ENCODE data around the gene ZBTB7C. TPM values are rescaled to one million over a fixed set of nuclear protein-coding genes. Genes with fewer than 3 reads are reported as not detected.

The ZBTB7C gene
- total and polyA plus RNA-seq, 5 donors from 2014 or later = not detected

DNA sequence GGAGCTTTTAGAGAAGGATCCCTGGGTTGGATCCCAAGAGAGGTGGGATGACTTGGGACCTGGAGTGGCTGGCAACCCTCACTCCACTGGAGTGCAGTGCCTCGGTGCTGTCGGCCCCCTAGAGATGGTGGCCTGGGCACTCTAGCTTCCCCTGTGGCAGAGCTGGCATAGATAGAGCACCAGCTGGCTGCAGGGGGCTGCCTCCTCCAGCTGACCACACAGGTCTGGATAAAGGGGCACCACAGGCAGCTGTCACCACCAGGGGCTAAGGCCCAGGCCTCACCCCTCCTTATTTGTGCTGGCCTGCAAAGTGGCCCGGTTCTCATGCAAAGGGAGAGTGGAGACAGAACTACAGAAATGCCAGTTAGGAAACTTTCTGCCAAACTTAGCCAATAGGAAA is 74.3 kb downstream of the ZBTB7C start:
- no peak for ATAC-seq (ENCODE audit: low read depth in 2 of 2)

DNA sequence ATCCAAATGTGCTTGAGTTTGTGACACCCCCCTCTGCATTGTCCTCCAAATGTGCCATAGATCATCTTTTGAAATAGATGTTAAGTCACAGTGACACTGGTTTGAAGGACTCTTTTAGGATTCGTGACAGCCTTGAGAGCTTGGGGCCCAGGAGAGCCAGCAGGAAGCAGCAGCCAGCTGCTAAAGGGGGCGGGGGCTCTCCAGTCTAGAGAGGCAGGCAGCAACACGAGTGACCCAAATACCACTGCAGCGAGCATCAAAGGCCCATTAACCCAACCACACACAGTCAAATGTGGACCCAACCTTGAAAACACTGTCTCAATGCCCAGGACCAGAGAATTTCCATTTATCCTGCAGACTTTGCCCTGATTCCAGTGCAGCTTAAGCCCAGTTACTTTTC is 75.6 kb downstream of the ZBTB7C start:
- H3K4me1 ChIP-seq (ENCODE audit: control insufficient read depth, insufficient read depth, low read length, poor library complexity, severe bottlenecking) = no peaks in the 10 kb centered on the region
- Mint-ChIP-seq H3K9me3 (peaks cover 0 to 2% (median 0%) of the 10 kb centered on the region in 7 donors), H3K27me3 (peaks cover 6% of the 10 kb centered on the region), H3K4me1 (no peaks in the 10 kb centered on the region), H3K4me3 (no peak overlapping the region), H3K36me3 (no peaks in the 10 kb centered on the region), H3K27ac (no peak overlapping the region)
- H3K4me3 ChIP-seq (ENCODE audit: low read depth, low read length) = no peak overlapping the region
- no peaks in the 10 kb centered on the region for H3K27me3 ChIP-seq (ENCODE audit: control insufficient read depth, insufficient read depth, low read length)
- no peaks in the 10 kb centered on the region for H3K36me3 ChIP-seq (ENCODE audit: control insufficient read depth, insufficient read depth, low read length)
- H3K9me3 ChIP-seq (ENCODE audit: control insufficient read depth in 2 of 2, low read length in 2 of 2) = no peaks in the 10 kb centered on the region
- DNase-seq (no peak), ATAC-seq (ENCODE audit: low read depth in 2 of 2) (no peak)
- no peak overlapping the region for H3K27ac ChIP-seq (ENCODE audit: insufficient read depth, low read length, poor library complexity, severe bottlenecking)

More for the DNA sequence above, 74.3 kb downstream of the ZBTB7C start:
- no peaks in the 10 kb centered on the region for H3K27me3 ChIP-seq (ENCODE audit: control insufficient read depth, insufficient read depth, low read length)
- peaks cover 6% of the 10 kb centered on the region for H3K27me3 Mint-ChIP-seq
- no peak overlapping the region for H3K4me3 Mint-ChIP-seq
- H3K36me3 ChIP-seq (ENCODE audit: control insufficient read depth, insufficient read depth, low read length) = no peaks in the 10 kb centered on the region
- peaks cover 0 to 2% (median 0%) of the 10 kb centered on the region in 7 donors for H3K9me3 Mint-ChIP-seq
- H3K27ac ChIP-seq (ENCODE audit: insufficient read depth, low read length, poor library complexity, severe bottlenecking) = no peak overlapping the region
- H3K27ac Mint-ChIP-seq = no peak overlapping the region
- no peaks in the 10 kb centered on the region for H3K4me1 ChIP-seq (ENCODE audit: control insufficient read depth, insufficient read depth, low read length, poor library complexity, severe bottlenecking)
- H3K36me3 Mint-ChIP-seq = no peaks in the 10 kb centered on the region
- H3K4me3 ChIP-seq (ENCODE audit: low read depth, low read length) = no peak overlapping the region
- DNase-seq = no peak
- H3K4me1 Mint-ChIP-seq = no peaks in the 10 kb centered on the region
- no peaks in the 10 kb centered on the region for H3K9me3 ChIP-seq (ENCODE audit: control insufficient read depth in 2 of 2, low read length in 2 of 2)

DNA sequence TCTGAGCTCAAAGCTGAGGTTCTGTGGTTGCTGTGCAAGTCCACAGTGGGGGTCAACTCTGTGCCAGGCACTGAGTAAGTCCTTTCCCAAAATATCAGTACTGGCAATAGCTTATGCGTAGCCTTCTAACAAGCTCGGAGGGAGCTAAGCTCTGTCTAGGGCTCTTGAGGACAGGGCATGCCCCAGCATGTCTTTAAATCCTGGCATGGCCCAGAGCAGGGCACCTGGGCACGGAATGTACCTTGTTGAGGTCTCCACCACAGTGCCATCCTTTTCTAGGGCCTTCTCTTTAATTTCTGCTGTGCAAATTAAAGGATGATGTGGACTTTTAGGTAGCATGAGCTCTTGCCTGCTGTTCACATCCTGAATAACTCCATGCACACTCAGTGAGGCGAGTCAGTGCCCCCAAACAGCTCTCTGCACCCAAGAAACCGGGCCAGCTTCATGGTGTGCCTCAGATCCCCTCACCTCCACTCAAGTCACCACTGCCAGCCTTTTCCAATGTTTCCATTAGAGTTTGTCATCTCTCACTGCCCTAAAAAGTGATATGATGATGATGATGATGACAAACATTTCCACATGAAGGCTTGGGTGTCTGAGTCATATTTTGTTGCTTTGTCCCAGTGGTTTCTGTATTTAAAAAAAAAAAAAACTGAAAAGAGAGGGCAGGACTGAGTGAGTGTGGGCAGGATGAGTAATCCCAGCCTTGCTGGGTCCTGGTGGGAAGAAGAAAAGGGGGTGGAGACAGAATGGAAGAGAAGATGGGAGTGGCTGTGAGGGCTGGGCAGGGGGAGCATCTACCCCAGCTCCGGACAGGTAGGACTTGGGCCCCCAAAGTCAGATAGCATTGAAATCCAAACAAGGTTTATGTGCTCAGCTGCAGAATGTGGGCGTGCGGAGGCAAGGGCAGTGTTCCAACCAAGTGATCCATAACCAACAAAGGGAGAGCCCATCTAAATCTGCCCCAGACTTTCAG is 78.9 kb downstream of the ZBTB7C start:
- Histone ChIP-seq H3K27me3 (ENCODE audit: control insufficient read depth, insufficient read depth, low read length) (no peaks in the 10 kb centered on the region), H3K4me3 (ENCODE audit: low read depth, low read length) (no peak overlapping the region), H3K27ac (ENCODE audit: insufficient read depth, low read length, poor library complexity, severe bottlenecking) (no peak overlapping the region), H3K4me1 (ENCODE audit: control insufficient read depth, insufficient read depth, low read length, poor library complexity, severe bottlenecking) (no peaks in the 10 kb centered on the region), H3K9me3 (ENCODE audit: control insufficient read depth in 2 of 2, low read length in 2 of 2) (no peaks in the 10 kb centered on the region), H3K36me3 (ENCODE audit: control insufficient read depth, insufficient read depth, low read length) (no peaks in the 10 kb centered on the region)
- DNase-seq (no peak), ATAC-seq (ENCODE audit: low read depth in 2 of 2) (no peak)
- Mint-ChIP-seq H3K27me3 (peaks cover 6% of the 10 kb centered on the region), H3K4me1 (no peaks in the 10 kb centered on the region), H3K9me3 (peaks cover 0 to 2% (median 0%) of the 10 kb centered on the region in 7 donors), H3K4me3 (no peak overlapping the region), H3K36me3 (no peaks in the 10 kb centered on the region), H3K27ac (no peak overlapping the region)

DNA sequence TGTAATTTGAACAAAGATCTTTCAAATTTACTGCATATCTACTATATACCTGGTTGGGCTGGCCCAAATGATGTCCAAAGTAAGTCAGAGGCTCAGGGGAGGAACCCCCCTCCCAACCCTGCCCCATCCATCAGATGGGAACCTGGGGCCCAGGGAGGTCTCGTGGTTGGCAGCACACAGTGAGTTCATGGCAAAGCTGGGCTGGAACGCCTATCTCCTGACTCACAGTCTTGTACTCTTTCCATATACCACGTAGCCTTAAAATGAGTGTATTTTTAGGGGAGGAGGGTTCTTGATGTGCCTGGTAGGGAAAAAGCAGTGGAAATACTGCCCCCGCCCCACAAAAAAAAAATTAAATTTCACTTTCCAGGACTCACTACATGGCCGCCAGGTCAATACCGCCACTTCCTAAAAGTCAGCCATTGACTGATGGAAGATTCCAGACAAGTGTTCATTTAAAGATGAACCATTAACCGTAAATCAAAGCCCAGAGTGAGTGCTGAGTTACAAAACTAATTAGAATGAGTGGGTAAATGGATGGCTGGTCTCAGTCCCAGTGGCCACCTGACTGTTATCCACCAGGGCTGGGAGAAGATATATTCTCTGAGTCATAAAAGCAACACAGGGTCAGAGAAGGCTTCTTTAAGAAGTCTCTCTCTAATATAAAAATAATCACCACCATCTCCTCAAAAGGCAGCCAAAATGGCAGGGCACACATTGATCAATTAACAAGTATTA is 80.5 kb downstream of the ZBTB7C start:
- peaks cover 0 to 2% (median 0%) of the 10 kb centered on the region in 7 donors for H3K9me3 Mint-ChIP-seq
- no peaks in the 10 kb centered on the region for H3K36me3 ChIP-seq (ENCODE audit: control insufficient read depth, insufficient read depth, low read length)
- no peak overlapping the region for H3K4me3 ChIP-seq (ENCODE audit: low read depth, low read length)
- no peak overlapping the region for H3K4me3 Mint-ChIP-seq
- ATAC-seq (ENCODE audit: low read depth in 2 of 2) = no peak
- H3K27me3 ChIP-seq (ENCODE audit: control insufficient read depth, insufficient read depth, low read length) = no peaks in the 10 kb centered on the region
- no peak for DNase-seq
- no peaks in the 10 kb centered on the region for H3K4me1 Mint-ChIP-seq
- H3K4me1 ChIP-seq (ENCODE audit: control insufficient read depth, insufficient read depth, low read length, poor library complexity, severe bottlenecking) = no peaks in the 10 kb centered on the region
- H3K27ac ChIP-seq (ENCODE audit: insufficient read depth, low read length, poor library complexity, severe bottlenecking) = no peak overlapping the region
- peaks cover 6% of the 10 kb centered on the region for H3K27me3 Mint-ChIP-seq
- H3K36me3 Mint-ChIP-seq = no peaks in the 10 kb centered on the region
- H3K27ac Mint-ChIP-seq = no peak overlapping the region
- H3K9me3 ChIP-seq (ENCODE audit: control insufficient read depth in 2 of 2, low read length in 2 of 2) = no peaks in the 10 kb centered on the region

DNA sequence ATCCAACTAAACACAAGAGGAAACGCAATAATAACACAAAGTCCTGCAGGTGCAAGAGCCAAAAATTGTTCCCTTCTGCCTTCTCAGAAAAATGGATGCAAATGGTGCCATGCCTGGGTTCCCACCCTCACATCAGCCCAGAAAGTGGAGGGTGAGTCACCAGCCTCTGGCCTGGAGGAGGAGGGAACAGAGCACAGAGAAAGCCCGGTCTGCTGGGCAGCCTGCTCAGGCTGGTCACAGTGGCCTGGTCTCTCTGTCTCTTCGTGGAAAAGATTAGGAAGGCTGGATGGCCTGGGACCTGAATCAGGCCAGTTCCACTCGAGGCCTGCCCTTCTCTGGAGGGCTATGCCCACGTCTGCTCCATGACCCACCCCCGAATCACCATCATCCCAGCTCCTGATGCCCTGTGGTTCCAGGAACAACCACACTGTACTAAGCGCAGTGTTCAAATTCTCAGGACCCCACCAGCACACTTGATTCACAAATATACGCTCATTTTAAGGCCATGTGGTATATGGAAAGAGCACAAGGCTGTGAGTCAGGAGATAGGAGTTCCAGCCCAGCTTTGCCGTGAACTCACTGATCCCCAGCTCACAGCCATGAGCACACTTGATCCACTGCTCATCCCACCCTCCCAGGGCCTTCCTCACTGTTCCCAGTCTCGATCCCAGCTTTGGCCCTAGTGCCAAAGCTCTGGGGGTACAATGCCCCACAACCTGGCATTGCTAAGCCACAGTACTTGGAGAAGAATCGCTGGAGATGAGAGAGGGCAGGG is 82.1 kb downstream of the ZBTB7C start:
- no peak for DNase-seq
- no peak overlapping the region for H3K4me3 Mint-ChIP-seq

DNA sequence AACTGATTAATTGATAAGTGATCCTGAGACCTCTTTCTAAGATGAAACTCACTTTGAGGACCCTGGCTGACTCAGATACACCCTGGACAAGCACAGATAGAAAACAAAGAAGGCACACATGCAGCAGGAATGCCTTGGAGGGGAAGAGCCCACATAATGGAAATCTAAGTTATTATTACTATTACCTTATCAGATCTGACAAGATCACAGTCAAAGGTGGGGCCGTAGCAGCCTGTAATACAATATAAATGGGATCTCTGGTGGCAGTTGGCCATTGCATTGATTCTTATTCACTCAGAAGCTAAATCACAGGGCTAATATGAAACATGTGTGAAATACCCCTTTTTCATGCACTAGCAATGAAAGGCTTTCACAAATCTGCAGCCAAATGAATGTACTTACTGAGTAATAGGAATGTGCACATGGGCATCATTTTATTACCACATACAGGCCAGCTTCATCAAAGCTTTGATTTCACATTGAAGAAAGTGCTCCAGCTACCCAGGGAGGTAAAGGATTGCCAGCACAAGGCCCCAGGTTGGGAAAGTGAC is 84.0 kb downstream of the ZBTB7C start:
- Mint-ChIP-seq H3K36me3 (no peaks in the 10 kb centered on the region), H3K4me1 (no peaks in the 10 kb centered on the region), H3K27ac (no peak overlapping the region), H3K4me3 (no peak overlapping the region), H3K27me3 (no peaks in the 10 kb centered on the region), H3K9me3 (no peaks in the 10 kb centered on the region)
- no peaks in the 10 kb centered on the region for H3K36me3 ChIP-seq (ENCODE audit: control insufficient read depth, insufficient read depth, low read length)
- DNase-seq (no peak), ATAC-seq (ENCODE audit: low read depth in 2 of 2) (no peak)
- H3K27me3 ChIP-seq (ENCODE audit: control insufficient read depth, insufficient read depth, low read length) = no peaks in the 10 kb centered on the region
- no peaks in the 10 kb centered on the region for H3K4me1 ChIP-seq (ENCODE audit: control insufficient read depth, insufficient read depth, low read length, poor library complexity, severe bottlenecking)
- H3K27ac ChIP-seq (ENCODE audit: insufficient read depth, low read length, poor library complexity, severe bottlenecking) = no peak overlapping the region
- H3K4me3 ChIP-seq (ENCODE audit: low read depth, low read length) = no peak overlapping the region
- H3K9me3 ChIP-seq (ENCODE audit: control insufficient read depth in 2 of 2, low read length in 2 of 2) = no peaks in the 10 kb centered on the region

More for the DNA sequence above, 82.1 kb downstream of the ZBTB7C start:
- H3K9me3 Mint-ChIP-seq = peaks cover 0 to 2% (median 0%) of the 10 kb centered on the region in 7 donors
- Histone ChIP-seq H3K27ac (ENCODE audit: insufficient read depth, low read length, poor library complexity, severe bottlenecking) (no peak overlapping the region), H3K9me3 (ENCODE audit: control insufficient read depth in 2 of 2, low read length in 2 of 2) (no peaks in the 10 kb centered on the region), H3K4me3 (ENCODE audit: low read depth, low read length) (no peak overlapping the region), H3K4me1 (ENCODE audit: control insufficient read depth, insufficient read depth, low read length, poor library complexity, severe bottlenecking) (no peaks in the 10 kb centered on the region), H3K36me3 (ENCODE audit: control insufficient read depth, insufficient read depth, low read length) (no peaks in the 10 kb centered on the region), H3K27me3 (ENCODE audit: control insufficient read depth, insufficient read depth, low read length) (no peaks in the 10 kb centered on the region)
- H3K27ac Mint-ChIP-seq = no peak overlapping the region
- no peak for ATAC-seq (ENCODE audit: low read depth in 2 of 2)
- H3K36me3 Mint-ChIP-seq = no peaks in the 10 kb centered on the region
- H3K27me3 Mint-ChIP-seq = no peaks in the 10 kb centered on the region
- H3K4me1 Mint-ChIP-seq = no peaks in the 10 kb centered on the region

DNA sequence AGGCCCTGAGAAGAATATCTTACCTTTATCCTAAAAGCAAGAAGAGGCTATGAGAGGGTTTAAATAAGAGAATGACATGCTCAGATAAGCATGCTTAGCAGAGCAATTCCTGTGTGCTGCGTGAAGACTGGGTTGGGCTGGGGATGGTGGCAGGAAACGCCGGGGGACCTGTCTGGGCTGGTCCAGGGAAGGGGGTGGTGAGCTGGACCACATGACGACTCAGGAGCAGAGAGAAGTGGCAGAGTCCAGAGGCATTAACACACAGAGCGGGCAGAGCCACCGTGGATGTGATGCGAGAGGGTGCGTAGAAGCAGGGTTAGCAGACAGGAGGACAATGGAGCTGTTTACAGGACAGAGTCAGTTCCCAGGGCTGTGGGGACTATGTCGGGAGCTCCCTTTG is 84.5 kb downstream of the ZBTB7C start:
- Mint-ChIP-seq H3K27me3 (no peaks in the 10 kb centered on the region), H3K4me3 (no peak overlapping the region), H3K9me3 (no peaks in the 10 kb centered on the region), H3K36me3 (no peaks in the 10 kb centered on the region), H3K4me1 (no peaks in the 10 kb centered on the region), H3K27ac (no peak overlapping the region)
- no peak for DNase-seq
- no peak for ATAC-seq (ENCODE audit: low read depth in 2 of 2)
- H3K27ac ChIP-seq (ENCODE audit: insufficient read depth, low read length, poor library complexity, severe bottlenecking) = no peak overlapping the region
- no peak overlapping the region for H3K4me3 ChIP-seq (ENCODE audit: low read depth, low read length)
- H3K4me1 ChIP-seq (ENCODE audit: control insufficient read depth, insufficient read depth, low read length, poor library complexity, severe bottlenecking) = no peaks in the 10 kb centered on the region
- no peaks in the 10 kb centered on the region for H3K9me3 ChIP-seq (ENCODE audit: control insufficient read depth in 2 of 2, low read length in 2 of 2)
- no peaks in the 10 kb centered on the region for H3K36me3 ChIP-seq (ENCODE audit: control insufficient read depth, insufficient read depth, low read length)
- H3K27me3 ChIP-seq (ENCODE audit: control insufficient read depth, insufficient read depth, low read length) = no peaks in the 10 kb centered on the region

Data from CD4-positive, CD25-positive, alpha-beta regulatory T cell (primary cell).